Forelimb muscle (tissue), 1 donor: Measurements from ENCODE around the gene FER. TPM values are rescaled to one million over a fixed set of nuclear protein-coding genes. Genes with fewer than 3 reads are reported as not detected.

Source experiments
- DNase-seq: peaks from one replicate; pipeline ENCODE4 v3.0.0-alpha.2; 2013; ENCODE audit warnings: low read depth
- polyA plus RNA-seq: library from polyadenylated mRNA; unstranded; fragments of 120-200 nt; gene quantifications from one replicate; pipeline ENCODE4 v1.2.1, GENCODE V29; 2013; ENCODE audit not compliant: insufficient read length

Gene FER
- polyA plus RNA-seq, 1 donor = 8.9 TPM

DNA sequence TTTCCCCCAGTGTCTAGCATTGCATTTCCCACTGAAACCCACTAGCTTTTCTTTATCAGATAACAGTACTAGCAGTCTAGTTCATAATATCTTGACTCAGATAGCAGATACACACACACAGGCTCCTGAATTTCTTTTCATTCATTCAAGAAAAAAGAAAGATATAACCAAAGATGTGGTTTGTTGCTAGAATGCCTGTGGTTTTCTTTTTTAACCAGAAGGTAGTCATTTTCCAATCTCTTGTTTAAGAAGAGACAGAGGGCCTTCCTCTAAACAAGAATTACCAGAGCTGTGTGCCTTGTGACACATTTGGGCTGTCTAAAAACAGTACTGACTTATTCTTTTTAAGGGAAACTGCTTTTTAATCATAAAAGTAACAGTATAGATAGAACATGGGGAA lies 494.8 kb downstream of the FER start:
- no peak for DNase-seq

DNA sequence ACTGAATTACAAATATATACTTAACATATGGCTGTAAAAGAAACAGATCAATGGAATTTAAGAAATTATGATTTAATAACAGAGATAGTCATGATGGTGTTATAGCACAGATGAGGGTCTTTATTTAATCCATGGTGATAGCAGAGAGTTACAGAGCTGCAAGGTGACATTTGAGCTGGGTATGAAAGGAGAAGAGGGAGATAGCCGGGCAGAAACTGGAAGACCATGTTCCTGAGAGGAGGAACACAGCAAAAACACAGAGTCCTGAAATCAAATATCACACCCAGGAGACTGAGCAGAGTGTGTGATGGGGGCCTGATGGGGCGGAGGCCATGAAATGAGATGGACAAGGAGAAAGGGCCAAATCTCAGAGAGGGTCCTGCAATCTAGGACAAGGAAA lies 498.7 kb downstream of the FER start:
- DNase-seq = no peak
